ENCODE data around the gene TYROBP.
"Not testable (repeated sequence)": the region's sequence is repeated elsewhere in the genome, so short reads cannot be mapped to it uniquely, and the experiment has no call there.

The TYROBP gene

DNA sequence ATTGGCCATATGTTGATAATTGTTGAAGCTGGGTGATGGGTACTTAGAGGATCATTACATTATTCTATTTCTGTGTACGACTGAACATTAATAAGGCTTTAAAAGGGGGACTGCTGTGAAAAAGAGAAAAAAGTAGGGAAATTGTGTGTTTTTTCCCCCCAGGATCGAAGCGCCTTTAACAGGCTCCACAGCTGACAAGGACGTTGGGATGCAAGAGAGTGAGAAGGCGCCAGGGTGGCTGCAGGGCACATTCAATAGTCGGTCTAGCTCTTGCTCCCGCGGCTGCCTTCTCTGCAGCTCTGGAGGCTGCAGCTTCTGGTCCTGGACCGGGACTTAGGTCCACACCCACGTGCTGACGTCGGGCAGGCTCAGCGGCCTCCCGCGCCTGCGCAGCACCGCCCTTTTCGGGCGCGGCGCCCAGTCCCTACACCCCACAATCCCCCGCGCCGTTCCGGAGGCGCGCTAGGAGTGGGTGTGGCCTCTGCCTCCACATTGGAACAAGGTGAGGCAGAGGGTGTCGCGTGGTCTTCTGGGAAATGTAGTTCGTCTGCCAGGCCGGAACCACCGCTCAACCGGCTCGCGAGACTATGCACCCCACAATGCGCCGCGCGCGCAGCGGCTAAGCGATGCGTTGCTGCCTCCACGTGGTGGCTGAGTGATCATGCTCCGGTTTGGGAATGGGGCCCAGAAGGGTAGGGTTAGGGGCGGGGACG is 23.2 kb upstream of the TYROBP start:
- peak; percentile 100 for DNase-seq

GRCh38 chr19:35929876-35930275 is 21.8 kb upstream of the TYROBP start:
- DNase-seq: peak in 2 of 3 donors; percentile 39 to 55

DNA sequence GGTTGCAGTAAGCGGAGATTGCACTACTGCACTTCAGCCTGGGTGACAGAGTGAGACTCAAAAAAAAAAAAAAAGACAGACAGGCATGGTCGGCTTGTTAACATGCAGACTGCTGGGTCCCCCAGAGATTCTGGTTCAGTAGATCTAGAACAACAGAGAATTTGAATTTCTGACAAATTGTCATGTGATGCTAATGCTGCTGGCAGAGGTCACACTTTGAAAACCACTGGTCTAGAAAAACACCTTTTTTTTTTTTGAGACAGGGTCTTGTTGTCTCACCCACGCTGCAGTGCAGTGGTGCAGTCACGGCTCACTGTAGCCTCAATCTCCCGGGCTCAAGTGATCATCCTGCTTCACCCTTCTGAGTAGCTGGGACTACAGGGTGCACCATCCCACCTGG is 20.4 kb upstream of the TYROBP start:
- no peak for DNase-seq

GRCh38 chr19:35925501-35925900 is 17.4 kb upstream of the TYROBP start:
- no peak for DNase-seq

DNA sequence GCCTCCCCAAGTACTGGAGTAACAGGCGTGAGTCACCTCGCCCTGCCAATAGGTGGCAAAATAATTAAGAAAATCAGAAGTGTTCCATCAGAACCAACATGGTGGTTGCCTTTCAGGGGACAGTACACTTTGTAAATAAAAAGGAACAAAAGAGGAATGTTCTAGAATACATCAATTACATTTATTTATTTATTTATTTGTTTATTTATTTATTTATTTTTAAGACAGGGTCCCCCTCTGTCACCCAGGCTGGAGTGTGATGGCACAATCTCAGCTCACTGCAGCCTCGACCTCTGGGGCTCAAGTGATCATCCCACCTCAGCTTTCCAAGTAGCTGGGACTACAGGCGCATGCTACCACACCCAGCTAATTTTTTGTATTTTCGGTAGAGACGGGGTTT is 12.9 kb upstream of the TYROBP start:
- DNase-seq: no peak

DNA sequence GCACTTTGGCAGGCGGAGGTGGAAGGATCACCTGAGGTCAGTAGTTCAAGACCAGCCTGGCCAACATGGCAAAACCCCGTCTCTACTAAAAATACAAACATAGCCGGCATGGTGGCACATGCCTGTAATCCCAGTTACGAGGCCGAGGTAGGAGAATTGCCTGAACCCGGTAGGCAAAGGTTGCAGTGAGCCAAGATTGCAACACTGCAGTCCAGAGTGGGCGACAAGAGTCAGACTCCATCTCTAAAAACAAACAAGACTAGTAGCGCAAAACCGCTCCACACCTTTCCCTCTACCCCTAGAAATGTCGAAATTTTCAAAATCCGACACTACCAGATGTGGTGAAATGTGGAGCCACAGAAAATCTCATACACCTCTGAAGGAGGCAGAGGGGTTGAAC is 11.2 kb upstream of the TYROBP start:
- no peak for DNase-seq

DNA sequence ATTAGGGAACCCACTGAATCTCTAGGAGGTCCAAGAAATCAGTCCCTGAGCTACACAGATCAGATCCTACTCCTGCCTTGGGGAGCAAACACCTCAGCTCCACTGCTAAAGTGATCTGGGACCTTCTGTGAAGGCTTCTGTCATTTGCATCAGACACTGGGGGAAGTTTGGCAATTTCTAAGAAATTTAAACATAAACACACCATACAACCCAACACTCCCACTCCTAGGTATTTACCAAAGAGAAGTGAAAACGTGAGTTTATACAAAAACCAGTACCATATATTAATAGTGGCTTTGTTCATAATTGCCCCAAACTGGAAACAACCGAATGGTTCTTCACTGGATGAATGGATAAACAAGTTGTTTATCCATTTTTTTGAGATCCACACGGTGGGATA is 7.3 kb upstream of the TYROBP start:
- peak; percentile 43 to 75 (median 60) for DNase-seq

GRCh38 chr19:35913589-35913988 is 5.5 kb upstream of the TYROBP start:
- DNase-seq: peak; percentile 85 to 97 (median 95)

DNA sequence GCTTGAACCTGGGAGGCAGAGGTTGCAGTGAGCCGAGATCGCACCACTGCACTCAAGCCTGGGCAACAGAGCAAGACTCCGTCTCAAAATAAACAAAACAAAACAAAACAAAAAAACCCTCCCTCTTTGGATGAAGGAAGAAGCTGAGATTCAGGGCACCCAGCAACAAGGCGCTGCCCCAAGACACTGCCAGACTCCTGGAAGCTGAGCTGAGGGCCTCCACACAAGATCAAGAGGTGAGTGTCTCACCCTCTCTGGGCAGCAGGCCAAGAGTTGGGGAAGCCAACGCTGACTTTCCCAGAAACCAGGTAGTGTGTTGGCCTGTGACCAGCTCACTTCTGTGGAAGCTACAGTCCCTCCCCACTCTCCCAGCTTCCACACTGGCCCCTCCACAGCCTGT is 3.7 kb upstream of the TYROBP start:
- DNase-seq: no peak

DNA sequence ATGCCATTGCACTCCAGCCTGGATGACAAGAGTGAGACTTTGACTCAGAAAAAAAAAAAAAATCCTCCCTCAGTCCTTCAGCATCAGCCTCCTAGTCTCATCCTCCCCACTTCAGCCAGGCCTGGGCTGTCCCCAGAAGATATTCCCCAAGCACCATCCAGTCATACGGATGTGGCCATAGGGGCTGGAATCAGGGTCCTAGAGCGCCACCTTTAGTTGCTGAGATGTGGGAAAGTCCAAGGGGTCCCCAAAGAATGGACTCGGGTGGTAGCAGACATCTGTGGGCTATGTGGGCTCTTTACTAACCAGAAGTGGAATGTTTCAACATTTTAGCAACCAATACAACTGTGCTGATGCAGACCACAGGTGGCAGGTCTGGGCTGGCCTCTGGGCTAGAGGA is 3.1 kb upstream of the TYROBP start:
- peak in 1 of 3 donors; percentile 46 for DNase-seq

- not testable (repeated sequence) for DNase-seq
These were observed 2.3 kb upstream of the TYROBP start for GRCh38 chr19:35910355-35910754.

GRCh38 chr19:35909684-35910035 is 1.6 kb upstream of the TYROBP start:
- no peak for DNase-seq

DNA sequence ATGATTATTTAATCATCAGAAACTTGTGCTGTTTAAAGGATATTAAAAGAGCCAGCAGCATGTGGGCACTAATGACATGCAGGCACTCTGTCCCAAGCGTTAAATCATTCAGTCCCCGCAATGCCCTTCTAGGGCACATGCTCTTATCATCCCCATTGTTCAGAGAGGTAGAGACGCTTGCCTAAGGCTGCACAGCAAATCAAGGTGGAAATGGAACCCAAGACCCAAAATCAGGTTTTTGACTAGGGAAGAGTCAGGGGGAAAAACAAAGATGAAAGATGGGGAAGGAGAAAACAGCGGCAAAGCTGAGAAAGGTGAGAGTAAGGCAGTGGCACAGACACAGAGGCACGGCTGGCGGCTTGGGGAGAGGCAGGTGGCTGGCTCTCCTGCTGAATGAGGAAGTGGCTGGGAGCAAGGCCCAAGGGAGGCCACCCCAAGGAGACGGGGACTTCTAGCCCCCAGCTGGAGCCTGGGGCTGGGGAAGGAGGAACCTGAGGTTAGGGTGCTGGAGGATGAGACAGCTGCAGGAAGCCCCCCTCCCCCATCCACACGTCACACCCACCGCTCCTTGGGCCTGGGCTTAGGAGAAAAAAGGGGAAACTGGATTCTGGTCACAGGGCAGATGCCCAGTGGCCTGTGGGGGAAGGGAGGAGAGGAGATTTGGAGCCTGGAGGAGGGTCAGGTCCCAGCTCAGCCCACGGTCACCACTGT is 1.0 kb upstream of the TYROBP start:
- DNase-seq: peak; percentile 97 to 98 (median 98)

GRCh38 chr19:35907377-35907745 is 734 bp downstream of the TYROBP start:
- DNase-seq: no peak

GRCh38 chr19:35905178-35905727 is 2.8 kb downstream of the TYROBP start:
- DNase-seq: peak in 1 of 3 donors; percentile 33

DNA sequence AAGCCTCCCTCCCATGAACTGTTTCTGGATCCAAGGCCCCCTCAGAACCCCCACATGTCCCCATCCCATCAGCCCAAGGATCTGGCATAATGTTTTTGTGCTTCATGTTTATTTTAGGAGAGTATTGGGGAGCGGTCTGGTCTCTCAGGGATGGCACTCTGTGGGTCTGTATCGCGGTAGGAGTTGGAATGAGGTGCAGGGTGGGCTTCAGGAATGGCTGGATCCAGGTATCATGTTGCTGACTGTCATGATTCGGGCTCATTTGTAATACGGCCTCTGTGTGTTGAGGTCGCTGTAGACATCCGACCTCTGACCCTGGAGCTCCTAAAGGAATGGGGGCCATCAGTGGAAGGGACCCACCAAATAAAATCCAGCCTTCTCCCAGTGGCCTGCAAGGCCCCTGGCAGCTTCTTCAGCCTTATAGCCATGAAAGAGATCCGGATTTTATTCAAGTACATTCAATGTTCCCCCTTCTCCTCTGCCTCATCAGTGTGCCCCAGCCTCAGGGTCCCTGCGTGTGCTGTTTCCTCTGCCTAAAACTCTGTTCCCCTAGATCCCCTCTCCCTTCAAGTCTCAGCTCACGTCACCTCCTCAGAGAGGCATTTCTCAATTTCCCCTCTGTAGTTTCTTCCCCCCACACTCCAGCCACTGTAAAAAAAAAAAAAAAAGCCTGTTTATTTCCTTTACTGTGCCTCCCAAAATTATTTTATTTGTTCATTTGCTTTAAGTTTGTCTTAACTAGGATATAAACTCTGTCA is 3.6 kb downstream of the TYROBP start:
- peak; percentile 73 to 86 (median 74) for DNase-seq

DNA sequence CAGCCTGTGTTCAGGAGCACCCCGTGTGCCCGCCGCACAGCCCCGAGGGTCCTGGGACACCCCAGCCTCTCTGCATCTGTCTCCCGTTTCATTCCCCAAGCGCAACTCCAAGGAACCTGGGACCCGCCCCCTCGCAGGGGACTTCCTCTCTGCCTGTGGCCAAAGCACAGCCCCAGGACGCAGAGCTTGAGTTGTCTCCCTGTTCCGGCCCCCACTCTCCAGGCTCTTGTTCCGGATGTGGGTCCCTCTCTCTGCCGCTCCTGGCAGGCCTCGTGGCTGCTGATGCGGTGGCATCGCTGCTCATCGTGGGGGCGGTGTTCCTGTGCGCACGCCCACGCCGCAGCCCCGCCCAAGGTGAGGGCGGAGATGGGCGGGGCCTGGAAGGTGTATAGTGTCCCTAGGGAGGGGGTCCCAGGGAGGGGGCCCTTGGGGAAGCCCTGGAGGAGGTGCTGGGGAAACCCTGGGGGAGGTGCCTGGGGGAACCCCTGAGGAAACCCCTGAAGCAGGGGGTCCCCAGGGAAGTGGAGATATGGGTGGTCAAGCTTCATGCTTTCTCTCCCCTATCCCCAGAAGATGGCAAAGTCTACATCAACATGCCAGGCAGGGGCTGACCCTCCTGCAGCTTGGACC is 4.4 kb downstream of the TYROBP start:
- DNase-seq: peak; percentile 89 to 94 (median 89)

GRCh38 chr19:35902870-35903475 is 5.1 kb downstream of the TYROBP start:
- DNase-seq: no peak

DNA sequence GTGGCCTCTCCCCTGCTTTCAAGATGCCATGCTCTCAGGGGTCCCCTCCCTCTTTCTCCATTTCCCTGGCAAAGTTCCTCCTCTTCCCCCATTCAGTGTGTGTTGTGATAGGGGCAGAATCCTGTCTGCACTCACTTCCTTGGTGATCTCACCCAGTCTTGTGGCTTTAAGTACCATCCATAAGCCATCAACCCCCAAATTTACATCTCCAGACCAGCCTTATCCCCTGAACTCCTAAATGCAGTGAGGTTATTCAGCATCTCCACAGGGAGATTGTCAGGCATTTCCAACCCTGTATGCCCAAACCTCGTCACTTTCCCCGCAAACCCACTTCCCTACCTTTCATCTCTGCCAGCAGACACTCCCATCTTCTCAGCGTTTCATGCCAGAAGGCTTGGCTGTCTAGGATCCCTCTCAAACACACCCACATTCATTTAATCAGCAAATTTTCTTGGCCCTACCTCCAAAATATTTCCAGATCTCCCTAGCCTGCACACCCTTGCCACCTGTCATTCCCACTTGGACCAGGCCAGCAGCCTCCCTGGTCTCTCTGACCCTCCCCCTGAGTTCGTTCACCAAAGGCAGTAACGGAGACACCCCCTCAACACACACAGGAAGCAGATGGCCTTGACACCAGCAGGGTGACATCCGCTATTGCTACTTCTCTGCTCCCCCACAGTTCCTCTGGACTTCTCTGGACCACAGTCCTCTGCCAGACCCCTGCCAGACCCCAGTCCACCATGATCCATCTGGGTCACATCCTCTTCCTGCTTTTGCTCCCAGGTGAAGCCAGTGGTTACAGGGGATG is 6.0 kb downstream of the TYROBP start, which contains the start of gene HCST:
Gene HCST, plus strand, starts transcription at position 676 of the 808 bp plus-strand sequence. Its CDS starts 65 bp downstream, at position 741.
- DNase-seq: peak; percentile 59 to 69 (median 67)

- peak in 2 of 3 donors; percentile 61 to 70 for DNase-seq
These were observed 6.9 kb downstream of the TYROBP start for GRCh38 chr19:35901055-35901644.

All from suppressor macrophage treated with lipopolysaccharide for 1 hour (primary cell).